Ovary (tissue), 3 donors: ENCODE results near the gene ACOT7.

ENCODE experiments used
- CTCF ChIP-seq, 3 donors: fragments of 450-650 bp in 2 of 3; fragments of 200-600 bp in 1 of 3; IDR thresholded peaks; one replicate each; pipeline versions ENCODE4 v1.5.1 to v1.8.0; 2016 to 2022; ENCODE audit warnings: antibody characterized with exemption in 3 of 3, mild to moderate bottlenecking in 1 of 3
- POLR2A ChIP-seq: fragments of 450-650 bp; IDR thresholded peaks from one replicate; pipeline ENCODE4 v1.6.1; 2017; ENCODE audit warnings: antibody characterized with exemption, mild to moderate bottlenecking, moderate library complexity
- donor health status: DM: no; HTN: no; CAD: no.

- TF ChIP-seq CTCF (IDR thresholded peaks at IDR 0.05) = no peak
- no peak for TF ChIP-seq POLR2A
Observed at GRCh38 chr1:6310116-6310848, 83.3 kb downstream of the ACOT7 start.
